SK-N-SH treated with all-trans-retinoic acid at 6 μM for 48 hours (cell line): ENCODE results near the gene OPHN1.

Experiments
- BACH2 ChIP-seq: fragments of 250-450 bp; sonication (Bioruptor Pico); IDR thresholded peaks from 2 replicates; pipeline ENCODE4 v1.9.0; 2021; ENCODE audit warnings: mild to moderate bottlenecking, borderline replicate concordance
- CSDC2 ChIP-seq: fragments of 250-450 bp; sonication (Bioruptor Pico); IDR thresholded peaks from 2 replicates; pipeline ENCODE4 v1.5.0; 2020; ENCODE audit warnings: mild to moderate bottlenecking, moderate library complexity
- RARB ChIP-seq: fragments of 250-450 bp; sonication (Bioruptor Pico); IDR thresholded peaks from 2 replicates; pipeline ENCODE4 v1.8.0; 2021; ENCODE audit warnings: mild to moderate bottlenecking, moderate library complexity
- SNAI2 ChIP-seq: fragments of 250-450 bp; sonication (Bioruptor Pico); IDR thresholded peaks from 2 replicates; pipeline ENCODE4 v1.5.0; 2020; ENCODE audit warnings: mild to moderate bottlenecking, moderate library complexity
- ZFP3 ChIP-seq: fragments of 250-450 bp; sonication (Bioruptor Pico); IDR thresholded peaks from 2 replicates; pipeline ENCODE4 v1.5.0; 2020; ENCODE audit warnings: mild to moderate bottlenecking, moderate library complexity
- ZNF565 ChIP-seq: fragments of 450-650 bp; formaldehyde crosslinking; conservative IDR thresholded peaks from 2 replicates; pipeline ENCODE4 v1.5.0; 2020; ENCODE audit warnings: low read depth, mild to moderate bottlenecking, moderate library complexity
- TF ChIP-seq, protein P1 (sequence below): fragments of 250-450 bp; sonication (Bioruptor Pico); IDR thresholded peaks from 2 replicates; pipeline ENCODE4 v1.8.0; 2020; ENCODE audit warnings: mild to moderate bottlenecking, moderate library complexity, borderline replicate concordance
- TF ChIP-seq, protein P2 (sequence below): fragments of 250-450 bp; sonication (Bioruptor Pico); IDR thresholded peaks from 2 replicates; pipeline ENCODE4 v1.5.1; 2020; ENCODE audit warnings: low read depth, mild to moderate bottlenecking, moderate library complexity
- TF ChIP-seq, protein P3 (sequence below): fragments of 250-450 bp; sonication (Bioruptor Pico); IDR thresholded peaks from 2 replicates; pipeline ENCODE4 v1.5.0; 2020; ENCODE audit warnings: mild to moderate bottlenecking, moderate library complexity

DNA sequence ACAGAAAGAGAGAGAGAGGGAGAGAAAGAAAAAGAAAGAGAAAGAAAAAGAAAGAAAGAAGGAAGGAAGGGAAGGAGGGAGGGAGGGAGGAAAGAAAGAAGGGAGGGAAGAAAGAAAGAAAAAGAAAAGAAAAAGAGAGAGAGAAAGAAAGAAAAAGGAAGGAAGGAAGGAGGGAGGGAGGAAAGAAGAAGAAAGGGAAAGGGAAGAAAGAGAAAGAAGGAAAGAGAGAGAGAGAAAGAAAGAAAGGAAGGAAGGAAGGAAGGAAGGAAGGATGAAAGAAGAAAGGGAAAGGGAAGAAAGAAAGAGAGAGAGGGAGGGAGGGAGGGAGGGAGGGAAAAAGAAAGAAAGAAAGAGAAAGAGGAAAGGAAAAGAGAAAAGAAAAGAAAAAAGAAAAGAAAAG, 10.8 kb downstream of the OPHN1 start:
- no peak for TF ChIP-seq RARB
- TF ChIP-seq, protein P1, sequence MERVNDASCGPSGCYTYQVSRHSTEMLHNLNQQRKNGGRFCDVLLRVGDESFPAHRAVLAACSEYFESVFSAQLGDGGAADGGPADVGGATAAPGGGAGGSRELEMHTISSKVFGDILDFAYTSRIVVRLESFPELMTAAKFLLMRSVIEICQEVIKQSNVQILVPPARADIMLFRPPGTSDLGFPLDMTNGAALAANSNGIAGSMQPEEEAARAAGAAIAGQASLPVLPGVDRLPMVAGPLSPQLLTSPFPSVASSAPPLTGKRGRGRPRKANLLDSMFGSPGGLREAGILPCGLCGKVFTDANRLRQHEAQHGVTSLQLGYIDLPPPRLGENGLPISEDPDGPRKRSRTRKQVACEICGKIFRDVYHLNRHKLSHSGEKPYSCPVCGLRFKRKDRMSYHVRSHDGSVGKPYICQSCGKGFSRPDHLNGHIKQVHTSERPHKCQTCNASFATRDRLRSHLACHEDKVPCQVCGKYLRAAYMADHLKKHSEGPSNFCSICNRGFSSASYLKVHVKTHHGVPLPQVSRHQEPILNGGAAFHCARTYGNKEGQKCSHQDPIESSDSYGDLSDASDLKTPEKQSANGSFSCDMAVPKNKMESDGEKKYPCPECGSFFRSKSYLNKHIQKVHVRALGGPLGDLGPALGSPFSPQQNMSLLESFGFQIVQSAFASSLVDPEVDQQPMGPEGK: no peak
- no peak for TF ChIP-seq BACH2 (CRISPR knock-in tag)
- TF ChIP-seq, protein P2, sequence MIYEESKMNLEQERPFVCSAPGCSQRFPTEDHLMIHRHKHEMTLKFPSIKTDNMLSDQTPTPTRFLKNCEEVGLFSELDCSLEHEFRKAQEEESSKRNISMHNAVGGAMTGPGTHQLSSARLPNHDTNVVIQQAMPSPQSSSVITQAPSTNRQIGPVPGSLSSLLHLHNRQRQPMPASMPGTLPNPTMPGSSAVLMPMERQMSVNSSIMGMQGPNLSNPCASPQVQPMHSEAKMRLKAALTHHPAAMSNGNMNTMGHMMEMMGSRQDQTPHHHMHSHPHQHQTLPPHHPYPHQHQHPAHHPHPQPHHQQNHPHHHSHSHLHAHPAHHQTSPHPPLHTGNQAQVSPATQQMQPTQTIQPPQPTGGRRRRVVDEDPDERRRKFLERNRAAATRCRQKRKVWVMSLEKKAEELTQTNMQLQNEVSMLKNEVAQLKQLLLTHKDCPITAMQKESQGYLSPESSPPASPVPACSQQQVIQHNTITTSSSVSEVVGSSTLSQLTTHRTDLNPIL (CRISPR knock-in tag): no peak
- no peak for TF ChIP-seq CSDC2 (CRISPR knock-in tag)
- TF ChIP-seq, protein P3, sequence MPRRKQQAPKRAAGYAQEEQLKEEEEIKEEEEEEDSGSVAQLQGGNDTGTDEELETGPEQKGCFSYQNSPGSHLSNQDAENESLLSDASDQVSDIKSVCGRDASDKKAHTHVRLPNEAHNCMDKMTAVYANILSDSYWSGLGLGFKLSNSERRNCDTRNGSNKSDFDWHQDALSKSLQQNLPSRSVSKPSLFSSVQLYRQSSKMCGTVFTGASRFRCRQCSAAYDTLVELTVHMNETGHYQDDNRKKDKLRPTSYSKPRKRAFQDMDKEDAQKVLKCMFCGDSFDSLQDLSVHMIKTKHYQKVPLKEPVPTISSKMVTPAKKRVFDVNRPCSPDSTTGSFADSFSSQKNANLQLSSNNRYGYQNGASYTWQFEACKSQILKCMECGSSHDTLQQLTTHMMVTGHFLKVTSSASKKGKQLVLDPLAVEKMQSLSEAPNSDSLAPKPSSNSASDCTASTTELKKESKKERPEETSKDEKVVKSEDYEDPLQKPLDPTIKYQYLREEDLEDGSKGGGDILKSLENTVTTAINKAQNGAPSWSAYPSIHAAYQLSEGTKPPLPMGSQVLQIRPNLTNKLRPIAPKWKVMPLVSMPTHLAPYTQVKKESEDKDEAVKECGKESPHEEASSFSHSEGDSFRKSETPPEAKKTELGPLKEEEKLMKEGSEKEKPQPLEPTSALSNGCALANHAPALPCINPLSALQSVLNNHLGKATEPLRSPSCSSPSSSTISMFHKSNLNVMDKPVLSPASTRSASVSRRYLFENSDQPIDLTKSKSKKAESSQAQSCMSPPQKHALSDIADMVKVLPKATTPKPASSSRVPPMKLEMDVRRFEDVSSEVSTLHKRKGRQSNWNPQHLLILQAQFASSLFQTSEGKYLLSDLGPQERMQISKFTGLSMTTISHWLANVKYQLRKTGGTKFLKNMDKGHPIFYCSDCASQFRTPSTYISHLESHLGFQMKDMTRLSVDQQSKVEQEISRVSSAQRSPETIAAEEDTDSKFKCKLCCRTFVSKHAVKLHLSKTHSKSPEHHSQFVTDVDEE: no peak
- TF ChIP-seq ZFP3 (CRISPR knock-in tag): no peak
- TF ChIP-seq SNAI2 (CRISPR knock-in tag): no peak
- no peak for TF ChIP-seq ZNF565 (CRISPR knock-in tag)
